GM21381 (cell line): ENCODE results near the gene AGAP3.

Source experiments
- ATAC-seq: cut with Tn5 transposase; IDR thresholded peaks from one replicate; pipeline ENCODE4 v1.9.1; 2021; ENCODE audit warnings: mild to moderate bottlenecking, moderate library complexity; ENCODE audit not compliant: unreplicated experiment

The AGAP3 gene

GRCh38 chr7:151179287-151179860, 93.1 kb downstream of the AGAP3 start:
- no peak for ATAC-seq

- ATAC-seq, result no peak
Observed at GRCh38 chr7:151179946-151180345, 93.7 kb downstream of the AGAP3 start.

GRCh38 chr7:151181011-151181431, 94.7 kb downstream of the AGAP3 start:
- no peak for ATAC-seq

- no peak for ATAC-seq
Observed at GRCh38 chr7:151185762-151186639, 99.7 kb downstream of the AGAP3 start.

- ATAC-seq, result no peak
Observed at GRCh38 chr7:151186640-151187408, 100.5 kb downstream of the AGAP3 start, which contains the start of gene ASB10. ASB10 (minus strand) TSS chr7:151187250; CDS start chr7:151187130, 120 bp downstream.

GRCh38 chr7:151187409-151188251, 101.4 kb downstream of the AGAP3 start:
- ATAC-seq, result no peak

- ATAC-seq, result no peak
Observed at GRCh38 chr7:151188252-151188542, 101.9 kb downstream of the AGAP3 start.

- no peak for ATAC-seq
Observed at GRCh38 chr7:151189038-151189437, 102.8 kb downstream of the AGAP3 start.

GRCh38 chr7:151191544-151191943, 105.3 kb downstream of the AGAP3 start:
- no peak for ATAC-seq

GRCh38 chr7:151192002-151192539, 105.8 kb downstream of the AGAP3 start:
- no peak for ATAC-seq

GRCh38 chr7:151193203-151193978, 107.1 kb downstream of the AGAP3 start:
- ATAC-seq, result no peak
